DMS153 treated with DMSO at 0.1 percent for 48 hours (cell line): Measurements from ENCODE around the gene OR56A1.

ENCODE experiments used
- DNase-seq: peaks from one replicate; lab custom pipeline; 2025; ENCODE audit not compliant: unreplicated experiment; lab: John Stamatoyannopoulos, UW

The OR56A1 gene

DNA sequence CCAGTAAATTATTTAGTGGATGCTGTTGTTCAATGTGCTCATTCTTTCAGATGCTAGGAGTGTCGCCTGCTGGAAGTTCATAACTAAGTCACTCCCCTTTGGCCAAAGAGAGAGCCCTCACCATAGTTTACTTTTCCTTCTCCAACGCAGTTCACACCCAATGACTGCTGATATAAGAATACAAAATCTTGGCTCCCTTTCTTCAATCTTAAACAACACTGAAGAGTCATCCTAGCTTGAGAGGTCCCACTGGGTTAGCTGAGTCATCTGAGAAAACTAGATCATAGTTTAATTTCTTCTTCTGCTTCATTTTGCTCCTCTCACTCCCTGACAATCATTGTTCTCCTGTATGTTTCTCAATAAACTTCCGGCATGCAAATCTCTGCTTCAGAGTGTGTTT is 38.4 kb downstream of the OR56A1 start:
- no peak for DNase-seq

DNA sequence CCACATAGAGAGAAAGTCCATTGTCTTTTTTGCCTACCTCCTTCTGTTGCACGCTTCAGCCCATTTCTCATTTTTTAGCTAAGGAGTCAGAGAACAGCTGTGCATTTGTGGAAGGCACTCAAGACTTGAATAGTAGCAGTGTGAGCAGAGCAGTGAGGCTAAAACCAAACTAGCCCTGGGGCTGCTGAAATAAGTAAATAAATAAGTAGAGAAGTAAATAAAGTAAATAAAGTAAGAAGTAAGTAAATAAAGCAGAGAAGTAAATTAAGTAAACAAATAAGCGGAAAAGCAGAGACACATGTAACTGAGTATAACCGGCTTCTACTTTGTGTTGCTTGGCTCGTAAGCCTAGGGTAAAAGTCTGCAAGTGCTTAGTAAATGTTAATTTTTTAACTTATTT is 41.4 kb downstream of the OR56A1 start:
- no peak for DNase-seq

DNA sequence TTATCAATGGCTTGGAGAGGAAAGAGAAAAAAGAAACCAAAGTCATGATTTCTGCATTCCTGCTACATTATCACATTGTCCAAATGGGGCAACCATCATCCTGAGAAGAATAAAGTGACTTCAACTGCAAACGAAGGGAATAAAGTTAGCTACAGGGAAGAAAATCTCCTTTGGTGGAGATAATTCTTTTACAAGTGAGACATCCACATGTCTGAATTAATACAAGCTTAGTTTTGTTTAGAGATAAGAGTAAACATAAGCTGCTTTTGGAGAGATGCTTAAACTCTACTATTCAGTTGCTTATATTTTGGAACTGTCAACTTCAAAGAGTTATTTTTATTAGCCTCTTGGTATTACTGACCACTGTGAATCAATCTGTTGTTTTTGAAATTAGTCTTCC is 43.7 kb downstream of the OR56A1 start, which contains the start of gene OR52L1:
Gene OR52L1 (minus strand): TSS at position 101 of the 400 bp plus-strand sequence. CDS start 55 bp downstream, at position 46.
- DNase-seq, result no peak

DNA sequence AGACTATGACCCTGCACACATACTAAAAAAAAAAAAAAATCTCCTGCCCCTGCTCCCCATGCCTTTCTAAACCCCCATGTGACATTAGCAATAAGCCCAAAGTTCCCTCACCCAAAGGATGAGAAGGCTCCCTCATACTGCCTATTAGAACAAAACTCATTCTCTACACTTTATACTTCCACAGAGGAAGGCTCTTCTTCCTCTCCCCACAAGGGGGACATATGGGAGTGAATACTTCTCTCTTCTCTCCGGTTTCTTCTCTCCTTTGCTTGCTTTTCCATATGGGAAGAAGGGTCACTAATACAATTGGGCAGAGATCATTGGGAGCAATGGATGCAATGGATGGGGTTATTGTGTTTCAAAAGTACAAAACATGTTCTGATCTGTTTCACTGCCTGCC is 47.1 kb downstream of the OR56A1 start:
- DNase-seq, result no peak

DNA sequence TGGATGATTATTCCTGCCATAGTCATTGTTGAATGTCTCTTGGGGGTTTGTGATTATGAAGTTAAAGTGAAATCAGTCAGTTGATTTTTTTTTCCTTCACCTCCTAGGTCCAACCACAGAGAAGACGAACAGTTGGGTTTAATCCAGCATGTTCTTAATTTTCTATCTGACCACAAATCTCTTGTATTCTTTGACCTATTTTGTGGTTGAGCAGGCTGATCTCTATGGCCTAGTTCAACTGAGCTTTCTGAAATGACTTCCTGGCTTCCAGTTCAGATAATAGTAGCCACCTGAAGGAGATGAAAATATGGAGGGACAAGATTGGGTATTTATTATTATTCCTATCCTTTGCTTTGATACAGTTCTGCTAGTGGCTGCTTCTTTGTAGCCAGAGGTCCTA is 57.0 kb downstream of the OR56A1 start:
- no peak for DNase-seq
